GM19043 (cell line): Measurements from ENCODE around the gene CBY1.
"Not testable (repeated sequence)": the region's sequence is repeated elsewhere in the genome, so short reads cannot be mapped to it uniquely, and the experiment has no call there.

ENCODE experiments used
- ATAC-seq: cut with Tn5 transposase; IDR thresholded peaks from one replicate; pipeline ENCODE4 v1.9.1; 2021; ENCODE audit warnings: low read depth; ENCODE audit not compliant: unreplicated experiment

The CBY1 gene

DNA sequence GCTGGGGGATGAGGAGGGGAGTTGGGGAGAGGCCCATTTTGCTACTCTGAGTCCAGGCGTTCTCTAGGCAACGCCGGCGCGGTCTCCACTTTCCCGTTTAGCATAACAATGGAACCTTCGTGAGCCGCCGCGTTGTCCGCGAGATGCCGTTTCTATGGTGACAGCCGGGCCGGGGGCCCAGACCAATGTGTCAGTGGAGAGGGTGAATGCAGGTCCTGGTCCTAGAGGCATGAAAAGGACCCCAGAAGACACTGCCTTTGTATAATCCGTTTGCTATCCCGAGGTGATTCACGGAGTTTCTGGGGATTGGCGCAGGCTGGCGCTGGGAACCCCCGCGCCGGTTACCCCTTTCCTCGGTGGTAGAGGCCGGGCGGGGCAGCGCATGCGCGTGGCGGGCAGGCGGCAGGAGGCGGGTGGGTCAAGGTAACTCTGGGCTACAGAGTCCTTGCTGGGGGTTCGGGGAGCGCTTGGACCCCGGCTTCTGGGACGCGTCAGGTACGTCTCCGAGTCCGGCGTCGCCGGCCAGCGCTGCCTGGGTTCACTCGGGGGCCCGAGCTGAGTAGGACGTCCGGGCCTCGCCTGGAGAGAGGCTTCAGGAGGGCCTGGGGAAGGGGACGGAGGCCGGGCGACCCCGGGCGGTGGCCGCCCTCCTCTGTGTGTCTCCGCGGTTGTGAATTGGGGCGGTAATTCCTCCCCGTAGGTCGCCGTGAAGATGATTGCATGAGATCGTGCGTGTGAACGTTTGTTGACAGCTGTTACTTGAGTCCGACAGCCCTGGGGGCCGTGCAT, at the start of gene CBY1, which contains the start of gene FAM227A:
CBY1 (plus strand) TSS at position 383 of the 789 bp plus-strand sequence. CDS start 11,417 bp downstream, outside the sequence.
FAM227A (minus strand) TSS at position 137 of the 789 bp plus-strand sequence. CDS start 6,224 bp downstream, outside the sequence.
- ATAC-seq = no peak

DNA sequence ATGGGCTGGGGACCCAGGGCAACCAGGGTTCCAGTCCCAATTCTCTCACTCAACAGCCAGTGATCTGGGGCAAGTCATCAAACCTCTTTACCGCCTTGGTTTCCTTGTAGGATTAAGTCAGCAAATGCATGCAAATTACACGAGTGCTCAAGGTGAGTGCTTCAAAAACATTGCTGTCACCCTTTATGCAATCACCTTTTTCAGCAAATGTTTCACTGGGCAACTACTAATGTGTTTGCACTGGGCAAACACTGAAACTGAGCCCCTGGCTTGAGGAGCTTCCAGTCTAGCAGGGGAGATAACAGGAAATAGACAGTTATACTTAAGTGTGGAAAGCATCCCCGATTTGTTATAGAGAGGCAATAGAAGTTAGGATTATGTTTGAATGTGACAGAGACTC, 48.8 kb upstream of the CBY1 start:
- ATAC-seq = no peak

DNA sequence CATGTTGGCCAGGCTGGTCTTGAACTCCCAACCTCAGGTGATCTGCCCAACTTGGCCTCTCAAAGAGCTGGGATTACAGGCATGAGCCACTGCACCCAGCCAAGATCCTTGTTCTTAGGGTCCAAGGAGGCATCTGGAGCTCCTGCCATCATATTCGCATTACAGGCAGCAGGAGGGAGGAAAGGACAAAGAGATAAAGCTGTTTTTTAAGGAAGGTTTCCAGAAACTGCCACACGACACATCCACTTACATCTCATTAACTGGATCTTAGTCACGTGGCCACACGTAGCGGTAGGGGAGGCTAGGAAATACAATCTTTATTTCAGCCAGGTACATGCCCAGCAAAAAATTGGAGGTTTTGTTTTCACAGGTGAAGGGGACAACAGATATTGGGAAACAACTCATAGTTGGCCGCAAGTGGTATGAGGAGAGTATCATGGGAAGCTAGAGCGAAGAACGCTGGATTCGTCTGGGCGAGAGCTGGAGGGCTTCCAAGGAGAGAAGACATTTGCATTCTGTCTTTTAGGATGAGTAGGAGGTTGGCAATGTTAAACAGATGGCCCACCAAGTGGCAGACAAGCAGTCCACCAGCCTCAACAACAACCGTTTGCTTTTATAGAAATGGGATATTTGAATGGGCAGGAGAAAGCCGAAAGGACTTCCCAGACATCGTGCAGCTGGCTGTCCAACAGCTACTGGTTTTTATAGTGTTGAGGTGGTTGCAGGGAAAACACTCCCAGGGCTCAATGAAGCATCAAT, 47.3 kb upstream of the CBY1 start:
- ATAC-seq = no peak

DNA sequence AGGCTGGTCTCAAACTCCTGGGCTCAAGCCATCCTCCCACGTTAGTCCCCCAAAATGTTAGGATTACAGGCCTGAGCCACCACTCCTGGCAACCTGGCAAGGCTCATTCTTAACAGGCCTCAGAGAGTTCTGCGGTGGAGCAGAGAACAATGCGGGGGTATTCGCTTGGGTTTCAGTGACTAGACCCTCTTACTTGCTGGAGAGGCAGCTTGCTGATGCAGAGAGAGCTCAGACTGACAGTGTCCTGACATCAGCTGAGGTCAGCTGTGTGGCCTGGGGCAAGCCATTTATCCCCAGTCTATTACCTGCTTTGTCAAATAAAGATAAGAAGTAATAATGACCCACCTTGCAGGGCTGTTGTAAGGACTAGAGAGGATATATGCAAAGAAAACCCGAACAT, 46.2 kb upstream of the CBY1 start:
- no peak for ATAC-seq

DNA sequence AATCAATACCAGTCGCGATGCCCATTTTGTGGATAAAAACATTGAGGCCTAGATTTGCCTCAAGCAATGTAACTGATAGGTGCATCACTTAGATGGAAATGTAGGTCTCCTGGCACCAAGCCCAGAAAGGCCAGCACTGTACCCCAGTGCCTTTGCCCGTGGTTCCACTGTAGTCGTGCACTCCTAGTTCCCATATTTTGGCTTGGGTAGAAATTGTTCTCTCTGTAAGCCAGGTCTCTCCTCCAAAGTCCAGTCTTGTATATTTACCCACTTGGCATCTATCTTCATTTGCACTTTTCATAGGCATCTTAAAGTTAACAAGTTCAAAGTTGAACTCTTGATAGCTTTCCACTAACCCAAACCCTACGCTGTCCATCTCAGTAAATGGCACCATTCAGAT, 44.9 kb upstream of the CBY1 start:
- no peak for ATAC-seq

DNA sequence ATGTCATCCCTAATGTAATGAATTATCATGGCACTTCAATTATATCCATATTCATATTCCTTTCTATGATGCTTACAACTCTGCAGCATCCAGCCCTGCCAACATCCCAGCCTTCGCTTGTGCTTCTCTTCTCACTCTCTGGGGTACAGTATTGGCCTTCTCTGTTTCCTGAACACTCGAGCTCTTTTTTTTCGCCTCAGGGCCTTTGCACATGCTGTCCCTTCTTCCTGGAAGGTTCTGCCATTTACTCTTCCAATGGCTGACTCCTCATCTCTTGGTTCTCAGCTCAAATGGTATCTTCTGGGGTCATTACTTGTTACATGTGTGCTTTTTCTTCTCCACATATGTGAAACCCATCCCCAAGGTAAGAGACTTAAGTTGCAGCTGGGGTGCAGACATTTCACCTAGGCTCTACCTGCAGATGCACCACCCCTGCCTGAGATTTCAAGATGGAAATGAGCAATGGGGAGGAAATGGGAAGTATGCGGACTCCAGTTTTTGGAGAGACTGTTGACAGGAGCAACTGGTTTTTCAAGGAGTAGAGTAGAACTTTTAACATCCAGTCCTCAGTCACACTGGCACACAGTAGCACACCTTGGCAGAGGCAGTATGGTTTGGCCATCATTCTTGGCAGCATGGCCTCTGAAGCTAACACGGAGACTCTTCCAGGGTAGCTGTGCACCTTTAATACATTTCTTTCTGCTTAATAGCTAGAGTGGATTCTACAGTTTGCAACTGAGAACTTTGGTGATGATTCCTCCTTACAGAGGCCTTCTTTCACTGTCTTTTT, 44.0 kb upstream of the CBY1 start:
- no peak for ATAC-seq

DNA sequence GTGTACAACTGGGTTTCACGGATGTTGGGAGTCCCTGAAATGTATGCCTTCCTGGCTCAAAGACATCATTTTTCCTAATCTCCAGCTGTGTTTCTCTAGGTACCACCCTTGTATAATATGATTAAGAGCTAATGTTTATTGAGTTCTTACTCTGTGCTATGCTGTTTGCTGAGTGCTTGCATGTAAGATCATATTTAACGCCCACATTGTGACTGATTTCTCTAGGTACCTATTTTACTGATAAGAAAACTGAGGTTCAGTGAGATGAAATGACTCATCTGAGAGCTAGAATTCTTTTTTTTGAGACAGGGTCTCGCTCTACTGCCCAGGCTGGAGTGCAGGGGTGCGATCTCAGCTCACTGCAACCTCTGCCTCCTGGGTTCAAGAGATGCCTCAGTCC, 42.9 kb upstream of the CBY1 start:
- ATAC-seq = no peak

DNA sequence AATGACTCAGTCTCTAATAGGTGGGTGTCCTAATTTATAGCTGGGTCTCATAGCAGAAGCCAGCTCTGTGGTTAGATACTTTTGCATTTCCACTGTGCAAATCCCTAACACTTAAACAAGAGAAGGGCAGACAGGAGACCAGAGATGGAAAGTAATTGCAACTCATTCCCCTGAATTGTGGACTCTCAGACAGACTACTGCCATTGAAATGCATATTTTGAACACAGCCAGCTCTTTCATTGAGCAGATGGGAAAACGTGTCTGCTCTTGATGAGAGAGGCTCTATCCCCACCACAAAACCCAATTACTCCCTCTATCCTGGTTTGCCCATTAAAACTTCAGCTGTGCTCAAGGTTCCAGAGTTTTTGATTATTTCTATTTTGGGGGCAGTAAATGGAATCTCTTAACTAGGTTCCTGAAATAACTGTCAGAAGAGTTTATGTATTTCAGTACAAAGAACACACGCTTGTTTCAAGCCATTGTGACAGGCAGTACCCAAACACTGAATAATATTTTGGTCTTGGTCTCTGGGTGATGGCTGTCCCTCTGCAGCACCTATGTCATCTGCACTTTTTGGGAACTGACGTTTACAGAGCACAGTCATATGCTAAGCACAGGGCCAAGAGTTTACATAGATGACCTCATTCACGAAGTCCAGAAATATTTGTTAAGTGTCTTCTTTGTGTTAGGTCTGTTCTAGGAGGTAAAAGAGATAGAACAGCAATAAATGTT, 41.9 kb upstream of the CBY1 start:
- no peak for ATAC-seq

DNA sequence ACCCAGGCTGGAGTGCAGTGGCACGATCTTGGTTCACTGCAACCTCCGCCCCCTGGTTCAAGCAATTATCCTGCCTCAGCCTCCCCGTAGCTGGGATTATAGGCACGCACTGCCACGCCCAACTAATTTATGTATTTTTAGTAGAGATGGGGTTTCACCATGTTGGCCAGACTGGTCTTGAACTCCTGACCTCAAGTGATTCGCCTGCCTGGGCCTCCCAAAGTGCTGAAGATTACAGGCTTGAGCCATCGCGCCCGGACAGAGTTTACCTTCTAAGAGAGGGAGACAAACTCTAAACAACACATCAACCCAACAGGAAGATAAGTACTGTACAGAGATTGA, 41.4 kb upstream of the CBY1 start:
- ATAC-seq = not testable (repeated sequence)

DNA sequence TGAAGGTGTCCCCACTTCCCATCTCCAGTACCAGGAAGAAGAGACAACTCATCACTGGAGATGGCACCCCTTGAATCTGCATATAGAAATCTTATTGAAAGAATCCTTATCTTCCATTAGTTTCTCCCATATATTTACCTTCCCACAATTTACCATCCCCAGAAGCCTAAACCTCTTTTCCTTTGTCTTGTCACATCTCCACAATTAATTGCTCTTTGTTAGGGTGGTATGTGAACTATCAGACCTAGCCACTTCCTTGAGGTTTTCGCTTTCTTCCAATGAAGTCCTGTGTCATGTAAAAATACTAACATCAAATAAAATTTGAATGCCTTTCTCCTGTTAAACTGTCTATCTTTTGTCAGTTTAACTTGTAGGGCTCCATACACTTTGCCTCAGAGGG, 38.2 kb upstream of the CBY1 start:
- no peak for ATAC-seq

DNA sequence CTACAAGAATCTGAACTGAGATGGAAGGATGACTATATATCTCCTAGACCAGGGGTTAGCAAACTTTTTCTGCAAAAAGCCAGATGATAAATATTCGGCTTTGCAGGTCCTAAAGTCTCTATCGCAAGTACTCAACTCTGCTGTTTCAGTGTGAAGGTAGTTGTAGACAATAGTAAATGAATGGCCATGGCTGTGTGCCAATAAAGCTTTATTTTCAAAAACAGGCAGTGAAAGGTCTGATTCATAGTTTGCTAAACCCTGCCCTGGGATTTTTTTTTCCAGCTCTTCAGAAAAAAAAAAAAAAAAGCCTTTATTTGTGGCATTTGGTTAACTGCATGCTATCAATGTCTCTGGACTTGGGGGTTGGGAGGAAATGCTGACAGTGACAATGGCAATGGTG, 37.8 kb upstream of the CBY1 start:
- ATAC-seq = no peak

DNA sequence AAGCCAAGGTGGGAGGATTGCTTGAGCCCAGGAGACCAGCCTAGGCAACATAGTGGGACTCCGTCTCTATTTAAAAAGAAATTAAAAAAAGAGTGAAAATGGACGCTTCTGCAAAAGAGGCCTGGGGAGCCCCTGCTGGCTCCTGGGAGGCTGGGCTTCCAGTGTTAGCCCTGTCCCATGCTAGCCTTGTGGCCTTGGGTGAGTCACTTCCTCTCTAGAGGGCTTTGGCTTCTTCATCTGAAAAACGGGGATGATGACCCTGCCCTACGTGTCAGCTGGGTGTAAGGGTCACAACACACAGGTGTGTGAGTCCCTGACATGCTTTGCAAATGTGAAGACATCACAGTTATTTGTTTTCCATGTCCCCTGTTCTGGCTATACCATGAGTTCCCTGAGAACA, 33.1 kb upstream of the CBY1 start:
- ATAC-seq = no peak

DNA sequence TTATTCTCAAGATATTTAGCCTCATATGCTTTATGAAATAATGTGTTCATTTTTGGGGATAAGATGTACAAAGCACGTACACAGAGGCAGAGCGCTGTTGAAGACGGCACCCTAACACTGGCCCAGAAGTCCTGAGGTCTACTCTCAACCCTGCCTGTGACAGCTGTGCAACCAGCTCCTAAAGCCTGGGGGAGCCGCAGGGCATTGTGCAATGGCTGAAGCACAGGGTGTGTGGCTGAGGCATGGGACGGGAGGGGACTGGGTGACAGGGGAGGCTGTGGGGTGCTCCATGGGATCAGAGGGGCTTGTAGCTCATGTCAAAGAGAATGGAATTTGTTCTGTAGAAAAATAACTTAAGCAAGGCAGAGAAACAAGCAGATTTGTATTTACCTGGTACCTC, 28.0 kb upstream of the CBY1 start:
- ATAC-seq = no peak

DNA sequence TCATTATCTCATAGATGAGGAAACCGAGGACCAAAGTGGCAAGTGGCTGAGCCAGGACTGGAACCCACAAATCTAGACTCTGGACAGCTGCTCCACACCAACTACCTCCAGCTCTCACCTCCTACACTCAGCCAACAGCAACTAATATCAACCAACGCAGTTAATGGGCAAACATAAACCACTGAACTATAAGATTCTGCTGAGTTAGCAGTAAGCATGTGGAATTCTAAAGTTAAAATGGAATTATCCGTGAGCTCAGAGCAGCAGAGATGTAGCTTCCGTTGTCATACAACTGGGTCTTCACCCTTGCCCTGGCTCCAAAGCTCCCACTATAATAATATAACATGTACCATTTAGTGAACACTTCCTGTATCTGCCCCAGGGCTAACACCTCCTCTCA, 27.3 kb upstream of the CBY1 start:
- ATAC-seq = no peak

DNA sequence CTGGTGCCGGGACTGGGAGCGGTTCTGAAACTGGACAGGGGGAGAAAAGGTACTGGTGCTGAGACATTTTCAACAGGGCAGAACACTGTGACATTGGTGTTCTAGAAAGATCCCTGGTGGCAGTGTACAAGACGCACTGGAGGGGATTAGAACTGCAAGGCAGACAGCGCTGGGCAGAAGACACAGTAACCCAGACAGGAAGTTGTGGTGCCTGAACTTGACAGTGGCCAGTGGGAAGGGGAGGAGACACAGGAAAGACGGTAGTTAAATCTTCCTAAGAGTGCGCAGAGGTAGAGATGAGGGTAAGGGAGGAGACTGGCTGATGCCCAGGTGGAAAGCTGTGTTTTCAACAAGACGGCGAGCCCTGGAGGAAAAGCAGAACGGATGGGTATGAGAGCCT, 24.7 kb upstream of the CBY1 start:
- no peak for ATAC-seq

DNA sequence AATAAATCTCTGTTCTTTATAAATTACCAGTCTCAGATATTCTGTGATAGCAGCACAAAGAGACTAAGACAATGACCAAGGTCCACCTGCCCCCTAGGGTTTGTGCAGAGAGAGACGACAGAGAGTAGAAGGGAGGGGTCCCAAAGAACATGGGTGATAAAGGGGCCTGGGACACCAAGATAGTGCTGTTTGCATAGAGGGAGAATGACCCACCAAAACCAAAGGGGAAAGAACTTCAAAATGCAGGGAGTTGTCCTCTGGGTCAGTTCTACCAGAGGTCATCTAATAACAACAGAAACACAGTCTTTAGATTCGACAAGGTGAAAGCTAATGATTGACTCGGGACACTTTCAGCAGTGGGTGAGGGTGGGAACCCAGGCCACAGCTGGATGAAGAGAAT, 23.9 kb upstream of the CBY1 start:
- ATAC-seq = no peak

DNA sequence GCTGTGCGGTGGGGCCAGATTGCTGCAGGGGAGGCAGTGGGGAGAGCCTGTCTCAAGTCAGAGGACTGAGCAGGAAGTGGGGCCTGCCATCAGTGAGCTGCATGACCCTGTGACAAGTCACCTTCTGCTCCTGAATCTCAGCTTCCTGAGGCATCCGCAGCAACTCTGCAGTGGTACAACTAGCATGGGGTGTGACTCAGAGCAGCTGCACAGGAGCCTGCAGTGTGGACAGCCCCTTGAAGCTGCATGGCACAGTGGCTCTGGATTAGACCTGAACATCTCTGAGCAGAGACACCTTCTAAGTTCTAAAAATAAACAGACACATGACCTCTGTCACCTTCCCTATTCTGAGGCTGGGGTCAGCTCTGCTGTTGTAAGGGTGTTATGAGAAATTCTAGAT, 18.2 kb upstream of the CBY1 start:
- no peak for ATAC-seq

DNA sequence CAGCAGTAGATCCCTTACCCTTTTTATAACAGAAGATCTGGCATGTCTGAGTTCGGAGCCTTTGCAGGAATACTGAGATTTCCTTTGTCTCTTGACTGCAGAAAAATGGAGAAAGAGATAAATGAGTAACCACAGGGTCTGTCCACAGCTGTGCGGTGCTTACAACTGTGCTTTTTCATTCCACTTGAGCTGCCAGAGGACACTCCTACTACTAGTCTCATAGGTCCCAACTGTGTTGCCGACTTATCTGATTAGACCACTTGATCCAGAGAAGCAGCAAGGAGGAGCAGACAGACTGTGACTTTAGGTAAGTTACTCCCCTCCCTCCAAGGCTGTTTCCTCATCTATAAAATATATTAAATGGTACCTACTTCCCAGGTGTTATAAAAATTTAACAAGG, 17.7 kb upstream of the CBY1 start:
- ATAC-seq = no peak

DNA sequence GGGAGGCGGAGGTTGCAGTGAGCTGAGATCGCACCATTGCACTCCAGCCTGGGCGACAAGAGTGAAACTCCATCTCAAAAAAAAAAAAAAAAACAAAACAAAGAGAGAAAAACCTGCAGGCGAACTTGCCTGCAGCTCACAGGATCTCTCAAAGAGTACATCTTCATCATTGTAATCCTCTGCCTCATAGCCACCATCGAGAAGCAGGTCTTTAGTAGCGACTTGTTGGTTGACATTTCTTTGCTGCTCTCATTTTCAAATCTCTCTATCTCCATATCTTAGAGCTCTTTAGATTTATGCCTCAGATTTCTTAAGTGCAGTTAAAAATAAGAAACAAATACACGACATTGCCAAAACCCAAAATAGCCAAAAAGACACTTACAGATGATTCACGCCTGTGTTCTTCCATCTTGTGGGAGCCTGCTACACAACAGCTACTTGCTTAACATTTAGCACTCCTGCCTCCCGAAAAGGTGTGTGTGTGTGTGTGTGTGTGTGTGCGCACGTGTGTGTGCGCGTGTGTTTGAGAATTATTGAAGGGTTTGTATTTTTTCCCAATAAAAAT, 14.9 kb upstream of the CBY1 start:
- no peak for ATAC-seq

DNA sequence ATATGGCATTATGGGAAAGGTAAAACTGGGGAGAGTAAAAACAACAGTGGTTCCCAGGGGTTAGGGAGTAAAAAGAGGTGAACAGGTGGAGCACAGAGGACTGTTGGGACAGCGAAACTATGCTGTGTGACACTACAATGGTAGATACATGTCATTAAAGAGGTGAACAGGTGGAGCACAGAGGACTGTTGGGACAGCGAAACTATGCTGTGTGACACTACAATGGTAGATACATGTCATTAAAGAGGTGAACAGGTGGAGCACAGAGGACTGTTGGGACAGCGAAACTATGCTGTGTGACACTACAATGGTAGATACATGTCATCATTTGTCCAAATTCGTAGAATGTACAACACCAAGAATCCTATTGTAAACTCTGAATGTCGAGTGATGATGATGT, 12.2 kb upstream of the CBY1 start:
- not testable (repeated sequence) for ATAC-seq
